GM23338 (cell line): ENCODE data around the gene ZNF778. TPM values are rescaled to one million over a fixed set of nuclear protein-coding genes. Genes with fewer than 3 reads are reported as not detected.

ENCODE experiments used
- ATAC-seq: fragments of 200-7000 bp; cut with Tn5 transposase; 3 replicates; pipeline ENCODE4 v1.9.1; 2020
- DNase-seq: peaks from one replicate; pipeline ENCODE4 v3.0.0-alpha.2; 2015; ENCODE audit warnings: low spot score
- H2AFZ ChIP-seq: fragments of 200-600 bp; sonication (generic); 2 replicates; pipeline ENCODE4 v1.8.0; 2016; ENCODE audit warnings: antibody characterized with exemption, mild to moderate bottlenecking, moderate library complexity
- H3F3A ChIP-seq: fragments of 200-600 bp; sonication (generic); replicated peaks from 2 replicates; pipeline ENCODE4 v1.8.0; 2017; ENCODE audit warnings: antibody characterized with exemption, mixed run types, low read depth
- H3K27ac ChIP-seq: fragments of 200-600 bp; sonication (generic); 2 replicates; pipeline ENCODE4 v1.6.1; 2016; ENCODE audit warnings: low read depth
- H3K27me3 ChIP-seq: fragments of 200-600 bp; sonication (generic); 2 replicates; pipeline ENCODE4 v1.8.0; 2016; ENCODE audit warnings: mild to moderate bottlenecking, mixed run types, moderate library complexity; ENCODE audit not compliant: insufficient read depth
- H3K36me3 ChIP-seq: fragments of 200-600 bp; sonication (generic); 2 replicates; pipeline ENCODE4 v1.8.0; 2016; ENCODE audit warnings: mild to moderate bottlenecking; ENCODE audit not compliant: insufficient read depth
- H3K4me1 ChIP-seq: fragments of 200-600 bp; sonication (generic); 2 replicates; pipeline ENCODE4 v1.8.0; 2016; ENCODE audit warnings: mild to moderate bottlenecking, moderate library complexity; ENCODE audit not compliant: insufficient read depth
- H3K4me2 ChIP-seq: fragments of 200-600 bp; sonication (generic); 2 replicates; pipeline ENCODE4 v1.7.1; 2017; ENCODE audit warnings: mixed run types
- H3K4me3 ChIP-seq: fragments of 200-600 bp; sonication (generic); 2 replicates; pipeline ENCODE4 v1.6.1; 2016; ENCODE audit warnings: mixed run types
- H3K79me2 ChIP-seq: fragments of 200-600 bp; sonication (generic); replicated peaks from 2 replicates; pipeline ENCODE4 v1.8.0; 2017; ENCODE audit warnings: mild to moderate bottlenecking; ENCODE audit not compliant: insufficient read depth
- H3K9me2 ChIP-seq: fragments of 200-600 bp; sonication (generic); 2 replicates; pipeline ENCODE4 v1.8.0; 2017; ENCODE audit not compliant: insufficient read depth
- H4K20me1 ChIP-seq: fragments of 200-600 bp; sonication (generic); replicated peaks from 2 replicates; pipeline ENCODE4 v1.8.0; 2017; ENCODE audit warnings: mild to moderate bottlenecking; ENCODE audit not compliant: insufficient read depth
- H3K27ac Mint-ChIP-seq: 2 replicates; pipeline ENCODE4 v1.8.0; 2020; ENCODE audit warnings: inconsistent platforms, mild to moderate bottlenecking, moderate library complexity, mixed read lengths
- H3K27me3 Mint-ChIP-seq: 3 replicates; pipeline ENCODE4 v1.8.0; 2022; ENCODE audit warnings: low read depth, mild to moderate bottlenecking, moderate library complexity, mixed read lengths, inconsistent platforms; ENCODE audit not compliant: insufficient read depth, poor library complexity
- H3K36me3 Mint-ChIP-seq: 3 replicates; pipeline ENCODE4 v1.8.0; 2021; ENCODE audit warnings: low read depth, mild to moderate bottlenecking, inconsistent platforms, moderate library complexity, mixed read lengths
- H3K4me1 Mint-ChIP-seq: 3 replicates; pipeline ENCODE4 v1.8.0; 2020; ENCODE audit warnings: mild to moderate bottlenecking, inconsistent platforms, mixed read lengths
- H3K4me3 Mint-ChIP-seq: 3 replicates; pipeline ENCODE4 v1.8.0; 2021; ENCODE audit warnings: moderate library complexity, mild to moderate bottlenecking, inconsistent platforms, mixed read lengths
- H3K9me3 Mint-ChIP-seq: 3 replicates; pipeline ENCODE4 v1.8.0; 2020; ENCODE audit warnings: moderate library complexity, mild to moderate bottlenecking, inconsistent platforms, mixed read lengths
- CREB1 ChIP-seq: fragments of 250-450 bp; sonication (Bioruptor Pico); IDR thresholded peaks from 2 replicates; pipeline ENCODE4 v1.5.0; 2020; ENCODE audit warnings: low read depth, mild to moderate bottlenecking, moderate library complexity
- POLR2AphosphoS5 ChIP-seq: IDR thresholded peaks from 2 replicates; pipeline ENCODE4 v1.6.1; 2016; ENCODE audit warnings: antibody characterized with exemption, low read depth
- ZNF114 ChIP-seq: fragments of 250-450 bp; sonication (Bioruptor Pico); IDR thresholded peaks from 2 replicates; pipeline ENCODE4 v1.5.0; 2020; ENCODE audit warnings: mild to moderate bottlenecking, moderate library complexity
- ZNF331 ChIP-seq: fragments of 250-450 bp; sonication (Bioruptor Pico); IDR thresholded peaks from 2 replicates; pipeline ENCODE4 v1.5.0; 2020; ENCODE audit warnings: low read depth, mild to moderate bottlenecking, moderate library complexity
- ZNF462 ChIP-seq: fragments of 250-450 bp; sonication (Bioruptor Pico); IDR thresholded peaks from 2 replicates; pipeline ENCODE4 v1.5.0; 2020; ENCODE audit warnings: mild to moderate bottlenecking, moderate library complexity
- polyA plus RNA-seq: library from polyadenylated mRNA; unstranded; fragments of >200 nt; fragmentation: Nextera tagmentation; extraction: Ambion mirVana; gene quantifications from 2 replicates; pipeline ENCODE4 v1.2.1, GENCODE V29; 2016
- total RNA-seq: library from RNA; depleted of rRNA; stranded (reverse); fragments of >200 nt; shearing (Covaris generic); gene quantifications from 2 replicates; pipeline ENCODE4 v1.2.3, GENCODE V29; 2014

Gene ZNF778
- total and polyA plus RNA-seq, 2 experiments from 2014 or later, result 7.9 to 43.4 TPM

GRCh38 chr16:89195521-89196171 lies 21.9 kb upstream of the ZNF778 start:
- H3K27ac ChIP-seq, result no peak overlapping the region
- H4K20me1 ChIP-seq, result no peaks in the 10 kb centered on the region
- H2AFZ ChIP-seq, result no peak overlapping the region
- Mint-ChIP-seq H3K9me3 (peaks cover 5% of the 10 kb centered on the region; the same call in 1 of the 3 replicates), H3K4me3 (no peak overlapping the region), H3K27ac (no peak overlapping the region), H3K4me1 (peaks cover 5% of the 10 kb centered on the region; the same call in 1 of the 3 replicates), H3K27me3 (peaks cover 22% of the 10 kb centered on the region), H3K36me3 (no peaks in the 10 kb centered on the region)
- H3K27me3 ChIP-seq, result peaks cover 7% of the 10 kb centered on the region
- H3K4me1 ChIP-seq, result peaks cover 7% of the 10 kb centered on the region; the same call in 1 of the 2 replicates
- DNase-seq, result no peak
- no peak overlapping the region for H3K4me3 ChIP-seq
- no peaks in the 10 kb centered on the region for H3F3A ChIP-seq
- no peak for TF ChIP-seq ZNF462 (CRISPR knock-in tag)
- H3K4me2 ChIP-seq, result no peak overlapping the region
- H3K36me3 ChIP-seq, result no peaks in the 10 kb centered on the region
- no peak for ATAC-seq
- no peaks in the 10 kb centered on the region for H3K9me2 ChIP-seq
- H3K79me2 ChIP-seq, result no peaks in the 10 kb centered on the region

- Histone ChIP-seq H3K4me1 (peaks cover 7% of the 10 kb centered on the region; the same call in 1 of the 2 replicates), H3K79me2 (no peaks in the 10 kb centered on the region), H3F3A (no peaks in the 10 kb centered on the region), H3K4me2 (no peak overlapping the region), H2AFZ (no peak overlapping the region), H4K20me1 (no peaks in the 10 kb centered on the region), H3K9me2 (no peaks in the 10 kb centered on the region), H3K4me3 (no peak overlapping the region), H3K36me3 (no peaks in the 10 kb centered on the region), H3K27me3 (peaks cover 13% of the 10 kb centered on the region), H3K27ac (no peak overlapping the region)
- H3K27me3 Mint-ChIP-seq, result peaks cover 19% of the 10 kb centered on the region
- H3K27ac Mint-ChIP-seq, result no peak overlapping the region
- DNase-seq (no peak), ATAC-seq (no peak)
- no peak overlapping the region for H3K4me3 Mint-ChIP-seq
- no peaks in the 10 kb centered on the region for H3K9me3 Mint-ChIP-seq
- peaks cover 5% of the 10 kb centered on the region; the same call in 1 of the 3 replicates for H3K4me1 Mint-ChIP-seq
- H3K36me3 Mint-ChIP-seq, result no peaks in the 10 kb centered on the region
- TF ChIP-seq POLR2AphosphoS5, result no peak
- TF ChIP-seq ZNF114 (CRISPR knock-in tag), result no peak
- TF ChIP-seq ZNF462 (CRISPR knock-in tag), result no peak
- no peak for TF ChIP-seq CREB1 (CRISPR knock-in tag)
- TF ChIP-seq ZNF331, result no peak
Measured at GRCh38 chr16:89197033-89197632, 20.4 kb upstream of the ZNF778 start.
